GM20000 (cell line): Measurements from ENCODE around the gene PPP1R2.

ENCODE experiments used
- DNase-seq: peaks from one replicate; pipeline ENCODE4 v3.0.0; 2012; ENCODE audit warnings: low spot score
- TF ChIP-seq, protein P1 (sequence below): IDR thresholded peaks from 2 replicates; pipeline ENCODE4 v1.5.1; 2012; ENCODE audit warnings: mild to moderate bottlenecking, control low read depth; ENCODE audit errors: extremely low read depth, missing control alignments

The PPP1R2 gene

DNA sequence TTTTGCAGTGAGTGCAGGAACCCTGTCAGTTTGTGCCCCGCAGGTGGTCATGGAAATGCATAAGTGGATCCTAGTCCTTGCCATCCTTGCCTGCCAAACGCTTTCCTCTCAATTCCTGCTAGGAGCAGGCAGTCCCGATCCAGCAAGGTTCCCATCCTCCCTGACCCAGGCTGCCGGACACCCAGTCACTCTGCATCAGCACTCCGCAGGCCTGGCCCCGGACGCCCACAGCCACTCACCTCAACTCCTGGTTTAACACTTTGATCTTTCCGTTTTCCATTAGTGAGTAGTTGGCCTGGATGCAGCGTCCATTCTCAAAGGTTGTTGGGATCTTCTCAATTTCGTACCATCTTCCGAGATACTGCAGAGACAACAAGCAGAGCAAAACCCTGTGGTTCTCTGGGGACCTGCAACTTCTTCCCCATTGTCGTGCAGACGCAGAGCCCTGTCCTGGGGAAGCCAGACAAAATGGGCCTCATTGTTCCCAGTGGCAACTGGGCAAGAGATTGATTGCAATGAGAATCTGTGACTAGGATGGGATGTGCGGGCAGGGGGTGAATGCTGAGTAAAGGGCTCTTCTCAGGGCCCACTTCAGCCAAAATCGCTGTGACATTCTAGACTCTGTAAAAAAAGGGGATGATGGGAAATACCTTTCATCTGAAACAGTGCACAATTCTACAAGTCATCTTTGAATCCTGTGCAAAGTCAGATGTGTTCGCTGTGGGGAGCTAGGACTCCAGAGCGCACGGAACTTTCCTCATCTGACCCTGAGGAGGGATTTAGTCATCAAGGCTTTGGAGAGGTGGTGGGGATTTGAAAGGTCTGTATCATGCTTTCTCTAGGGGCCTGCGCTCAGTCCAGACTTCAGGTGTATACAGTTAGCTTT, 30.7 kb upstream of the PPP1R2 start:
- TF ChIP-seq, protein P1, sequence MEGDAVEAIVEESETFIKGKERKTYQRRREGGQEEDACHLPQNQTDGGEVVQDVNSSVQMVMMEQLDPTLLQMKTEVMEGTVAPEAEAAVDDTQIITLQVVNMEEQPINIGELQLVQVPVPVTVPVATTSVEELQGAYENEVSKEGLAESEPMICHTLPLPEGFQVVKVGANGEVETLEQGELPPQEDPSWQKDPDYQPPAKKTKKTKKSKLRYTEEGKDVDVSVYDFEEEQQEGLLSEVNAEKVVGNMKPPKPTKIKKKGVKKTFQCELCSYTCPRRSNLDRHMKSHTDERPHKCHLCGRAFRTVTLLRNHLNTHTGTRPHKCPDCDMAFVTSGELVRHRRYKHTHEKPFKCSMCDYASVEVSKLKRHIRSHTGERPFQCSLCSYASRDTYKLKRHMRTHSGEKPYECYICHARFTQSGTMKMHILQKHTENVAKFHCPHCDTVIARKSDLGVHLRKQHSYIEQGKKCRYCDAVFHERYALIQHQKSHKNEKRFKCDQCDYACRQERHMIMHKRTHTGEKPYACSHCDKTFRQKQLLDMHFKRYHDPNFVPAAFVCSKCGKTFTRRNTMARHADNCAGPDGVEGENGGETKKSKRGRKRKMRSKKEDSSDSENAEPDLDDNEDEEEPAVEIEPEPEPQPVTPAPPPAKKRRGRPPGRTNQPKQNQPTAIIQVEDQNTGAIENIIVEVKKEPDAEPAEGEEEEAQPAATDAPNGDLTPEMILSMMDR = no peak
- DNase-seq = no peak

DNA sequence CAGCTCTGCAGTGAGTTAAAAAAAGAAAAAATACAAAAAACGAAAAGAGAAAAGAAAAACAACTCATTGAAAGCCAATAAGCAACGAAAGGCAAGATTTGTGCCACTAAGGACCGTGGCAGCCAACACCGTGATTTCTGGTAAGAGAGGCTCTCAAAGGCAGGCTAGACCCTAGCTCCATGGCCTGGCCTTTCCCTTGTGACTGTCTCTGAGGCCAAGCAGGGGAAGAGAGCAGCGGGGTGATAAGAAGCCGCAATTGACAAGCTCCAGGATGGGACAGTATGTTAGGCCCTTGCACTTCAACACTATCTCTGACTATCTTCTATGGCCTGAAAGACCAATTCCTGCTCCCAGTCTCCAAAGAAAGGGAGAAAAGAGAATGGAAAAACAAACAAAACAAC, 28.2 kb upstream of the PPP1R2 start:
- TF ChIP-seq, protein P1 = no peak
- DNase-seq = no peak

DNA sequence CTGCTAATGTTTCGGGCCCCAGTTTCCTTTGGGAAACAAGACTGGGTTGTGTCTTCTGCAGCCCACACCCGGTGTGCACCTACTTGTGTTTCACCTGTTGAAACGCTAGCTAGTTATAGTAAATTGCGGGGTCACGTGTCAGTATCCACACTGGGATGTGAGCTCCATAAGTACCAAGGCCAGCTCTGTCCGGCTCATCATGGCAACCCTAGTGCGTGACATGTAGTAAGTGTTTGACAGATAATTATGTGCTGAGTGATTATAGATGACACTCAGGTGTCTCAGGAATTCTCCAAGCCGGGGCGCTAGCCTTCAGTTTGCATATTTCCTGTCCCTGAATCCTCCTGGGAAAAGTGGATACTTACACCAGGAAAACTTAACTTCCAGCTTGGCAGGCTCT, 27.8 kb upstream of the PPP1R2 start:
- DNase-seq = no peak
- TF ChIP-seq, protein P1 = no peak

DNA sequence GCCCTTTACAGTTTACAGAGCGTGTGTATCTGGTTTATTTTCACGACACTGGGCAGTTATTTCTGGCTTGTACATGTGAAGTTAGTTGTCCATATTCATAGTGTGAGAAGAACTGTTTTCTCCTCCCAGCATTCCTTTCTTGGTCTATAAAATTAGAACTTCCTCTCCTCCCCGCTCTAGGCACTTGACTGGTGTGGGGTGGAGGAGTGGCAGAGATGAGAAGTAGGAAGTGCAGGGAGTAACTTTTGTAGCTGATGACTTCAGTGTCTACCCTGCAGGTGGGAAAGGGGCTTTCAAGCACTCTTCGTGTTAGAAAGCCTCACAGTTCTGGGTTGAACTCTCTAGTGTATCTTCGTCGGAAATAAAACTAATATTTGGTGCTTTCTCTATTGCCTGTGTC, 27.2 kb upstream of the PPP1R2 start:
- DNase-seq = no peak
- TF ChIP-seq, protein P1 = no peak

DNA sequence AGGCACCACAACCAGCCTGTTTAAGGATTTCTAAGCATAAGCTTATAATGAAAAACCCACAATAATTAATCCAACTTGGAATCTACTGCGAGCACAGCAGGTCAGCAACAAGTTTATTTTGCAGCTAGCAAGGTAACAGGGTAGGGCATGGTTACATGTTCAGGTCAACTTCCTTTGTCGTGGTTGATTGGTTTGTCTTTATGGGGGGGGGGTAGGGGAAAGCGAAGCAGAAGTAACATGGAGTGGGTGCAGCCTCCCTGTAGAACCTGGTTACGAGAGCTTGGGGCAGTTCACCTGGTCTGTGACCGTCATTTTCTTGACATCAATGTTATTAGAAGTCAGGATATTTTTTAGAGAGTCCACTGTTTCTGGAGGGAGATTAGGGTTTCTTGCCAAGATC, 25.5 kb upstream of the PPP1R2 start:
- TF ChIP-seq, protein P1 = no peak
- no peak for DNase-seq

DNA sequence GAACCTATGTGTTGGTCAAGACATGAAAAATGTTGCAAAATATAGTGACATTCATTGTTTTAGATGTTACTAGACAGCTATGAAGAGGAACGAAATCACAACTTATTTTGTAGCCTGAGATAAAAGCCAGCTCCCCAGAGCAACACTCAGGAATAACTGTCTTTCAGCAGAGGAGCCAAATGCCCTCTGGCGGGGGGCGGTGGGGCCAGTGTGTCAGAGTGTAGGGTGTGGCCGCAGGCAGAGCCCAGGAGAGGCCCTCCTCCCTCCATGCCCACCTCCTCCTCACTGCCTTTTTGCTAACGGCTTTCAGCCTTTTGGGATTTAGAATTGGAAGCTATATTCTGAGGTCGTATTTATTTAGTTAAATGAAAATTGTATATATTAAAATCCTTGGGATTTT, 23.7 kb upstream of the PPP1R2 start:
- no peak for DNase-seq
- TF ChIP-seq, protein P1 = no peak

DNA sequence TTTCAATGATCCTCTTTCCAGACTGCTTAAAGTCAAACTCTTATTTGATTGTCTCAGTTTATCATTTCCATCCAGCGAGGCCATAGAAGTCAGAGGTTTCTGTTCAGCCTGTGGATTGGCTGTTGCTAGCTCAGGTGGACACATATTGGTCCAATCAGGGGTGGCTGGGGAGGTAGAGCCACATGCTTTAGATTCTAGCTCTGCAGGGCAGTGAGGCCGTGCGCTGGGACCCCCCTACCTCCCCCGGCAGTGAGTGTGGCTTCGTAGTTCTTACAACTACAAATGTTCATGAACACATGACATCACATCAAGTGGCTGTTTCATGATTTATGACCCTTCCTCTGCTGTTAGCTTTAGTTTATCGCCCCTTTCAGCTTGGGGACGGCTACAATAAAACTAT, 22.6 kb upstream of the PPP1R2 start:
- TF ChIP-seq, protein P1 = no peak
- DNase-seq = no peak
